GM18858 (cell line): ENCODE results near the gene ELFN2.

Experiments used
- ATAC-seq: cut with Tn5 transposase; IDR thresholded peaks from one replicate; pipeline ENCODE4 v1.9.1; 2021; ENCODE audit not compliant: unreplicated experiment

The ELFN2 gene

GRCh38 chr22:37427711-37428635, 694 bp upstream of the ELFN2 start:
- ATAC-seq, result no peak

DNA sequence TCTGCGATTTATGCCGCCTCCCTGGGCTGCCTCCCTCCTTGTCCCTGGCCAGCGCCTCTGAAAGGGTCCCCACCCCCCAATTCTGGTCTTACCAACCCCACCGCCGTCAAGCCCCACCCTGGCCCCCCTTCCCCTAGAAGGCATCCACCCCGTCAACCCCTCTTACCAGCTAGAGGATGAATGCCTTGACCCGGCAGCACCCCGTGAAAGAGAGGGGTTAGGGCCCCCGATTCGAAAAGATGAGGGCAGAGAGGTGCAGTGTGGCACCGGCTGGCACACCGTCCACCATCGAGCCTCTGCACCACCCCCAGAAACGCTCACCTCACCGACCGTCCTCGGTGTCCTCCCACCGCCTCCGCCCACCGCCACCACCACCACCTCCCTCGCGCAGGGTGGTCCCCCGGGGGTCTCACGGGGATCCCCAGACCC, 559 bp downstream of the ELFN2 start:
- no peak for ATAC-seq

GRCh38 chr22:37425800-37426705, 1.2 kb downstream of the ELFN2 start:
- ATAC-seq, result no peak

GRCh38 chr22:37425369-37425768, 1.9 kb downstream of the ELFN2 start:
- ATAC-seq, result no peak

DNA sequence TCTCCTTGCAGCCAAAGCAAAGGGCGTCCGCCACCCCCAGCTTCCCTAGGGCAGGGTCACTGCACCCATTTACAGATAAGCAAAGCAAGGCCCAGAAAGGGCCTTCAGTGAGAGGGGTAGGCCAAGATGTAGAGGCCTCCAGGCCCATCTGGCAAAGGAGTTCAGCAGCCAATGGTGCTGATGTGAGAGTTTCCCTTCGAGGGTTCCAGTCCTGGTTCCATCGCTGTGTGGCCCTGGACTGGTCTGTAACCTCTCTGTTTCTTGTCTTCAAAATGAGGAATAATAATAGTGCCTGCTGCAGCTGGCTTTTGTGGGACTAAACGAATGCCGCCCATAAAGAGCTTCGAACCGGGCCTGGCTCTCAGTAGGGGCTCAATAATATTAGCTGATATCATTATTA, 4.0 kb downstream of the ELFN2 start:
- no peak for ATAC-seq

DNA sequence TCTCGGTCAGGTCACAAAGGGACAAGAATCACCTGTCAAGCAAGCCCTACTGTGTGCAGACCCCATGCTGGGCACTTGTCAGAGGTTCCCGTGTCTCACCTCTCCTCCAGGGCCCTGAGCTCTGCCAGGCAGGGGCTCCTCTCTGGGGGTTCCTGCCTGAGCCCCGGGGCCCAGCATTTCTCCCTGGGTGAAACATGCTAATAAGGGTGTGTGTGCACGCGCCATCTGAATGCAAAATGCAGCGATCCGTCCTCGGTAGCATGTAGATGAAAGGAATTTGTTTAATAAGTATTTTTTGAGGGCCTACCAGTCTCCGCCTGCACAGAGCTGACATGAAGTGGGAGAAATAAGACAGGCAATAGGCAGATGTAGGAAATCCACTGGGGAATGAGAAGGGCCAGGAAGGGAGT, 5.8 kb downstream of the ELFN2 start:
- ATAC-seq, result no peak

DNA sequence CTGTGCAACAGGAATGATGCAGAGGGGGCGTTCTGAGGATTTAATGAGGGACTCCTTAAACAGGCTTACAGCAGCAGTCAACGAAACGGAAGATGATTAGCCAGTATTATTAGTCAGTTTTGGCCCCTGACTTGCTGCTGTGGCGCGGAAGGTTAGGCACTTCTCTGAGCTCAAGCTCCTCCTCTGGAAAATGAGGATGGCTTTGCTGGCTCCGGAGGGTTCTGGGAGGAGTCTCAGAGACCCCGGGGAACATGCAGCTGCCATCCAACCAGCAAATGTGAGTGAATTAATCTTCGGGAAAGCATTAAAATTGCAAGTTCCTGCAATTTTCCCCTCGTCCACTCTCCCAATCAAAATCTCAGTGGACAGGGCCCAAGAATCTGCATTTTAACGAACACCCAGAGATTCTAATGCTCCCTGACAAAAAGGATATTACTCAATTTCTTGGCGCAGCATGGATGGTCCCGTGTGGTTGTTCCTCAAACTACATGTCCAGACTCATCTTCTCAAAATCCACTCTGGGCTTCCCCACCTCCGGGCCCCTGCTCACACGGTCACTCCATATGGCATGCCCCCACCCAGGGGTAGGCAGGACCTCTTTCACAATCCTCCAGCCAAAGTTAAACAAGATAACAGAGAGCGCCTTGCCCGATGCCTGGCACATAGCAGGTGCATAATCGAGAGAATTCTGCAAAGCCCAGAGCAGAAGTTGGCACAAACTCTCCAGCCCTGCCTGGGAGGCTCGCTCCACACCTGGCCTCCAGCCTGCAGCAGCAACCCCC, 6.4 kb downstream of the ELFN2 start:
- no peak for ATAC-seq

DNA sequence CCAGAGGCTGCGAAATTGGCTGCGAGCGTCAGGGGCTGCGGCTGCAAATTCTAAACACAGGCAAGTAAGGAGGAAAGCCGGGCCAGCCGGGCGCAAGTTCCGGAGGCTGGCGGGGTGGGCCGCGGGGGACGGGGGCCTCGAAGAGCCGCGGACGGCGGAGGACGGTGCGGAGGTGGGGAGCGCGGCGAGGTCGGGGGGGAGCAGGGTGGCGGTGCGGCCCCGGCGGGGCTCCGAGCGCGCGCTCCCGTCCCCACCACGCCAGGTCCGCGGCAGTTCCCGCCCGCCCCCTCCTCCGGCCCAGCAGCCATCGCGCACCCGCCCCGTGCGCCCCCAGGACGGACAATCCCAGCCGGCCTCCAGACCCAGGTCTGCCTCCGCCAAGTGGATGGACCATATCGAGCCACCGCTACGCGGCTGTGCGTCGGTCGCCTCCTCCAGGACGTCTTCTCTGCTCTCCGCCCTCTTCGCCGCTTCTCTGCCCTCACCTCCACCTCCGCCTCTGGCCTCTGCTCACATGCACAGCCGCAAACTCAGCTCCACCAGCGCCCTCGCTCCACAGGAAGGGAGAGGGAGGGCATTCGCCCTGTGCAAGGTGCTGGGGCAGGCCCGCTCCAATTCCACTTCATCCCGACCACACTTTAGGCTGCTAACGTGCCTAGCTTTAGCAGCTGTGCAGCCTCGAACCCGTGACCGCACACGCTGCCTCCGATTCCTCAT, 7.2 kb downstream of the ELFN2 start:
- no peak for ATAC-seq

- no peak for ATAC-seq
Observed at GRCh38 chr22:37419370-37419968, 7.8 kb downstream of the ELFN2 start.

- no peak for ATAC-seq
Observed at GRCh38 chr22:37418627-37419369, 8.5 kb downstream of the ELFN2 start.

GRCh38 chr22:37417677-37418348, 9.5 kb downstream of the ELFN2 start:
- no peak for ATAC-seq

DNA sequence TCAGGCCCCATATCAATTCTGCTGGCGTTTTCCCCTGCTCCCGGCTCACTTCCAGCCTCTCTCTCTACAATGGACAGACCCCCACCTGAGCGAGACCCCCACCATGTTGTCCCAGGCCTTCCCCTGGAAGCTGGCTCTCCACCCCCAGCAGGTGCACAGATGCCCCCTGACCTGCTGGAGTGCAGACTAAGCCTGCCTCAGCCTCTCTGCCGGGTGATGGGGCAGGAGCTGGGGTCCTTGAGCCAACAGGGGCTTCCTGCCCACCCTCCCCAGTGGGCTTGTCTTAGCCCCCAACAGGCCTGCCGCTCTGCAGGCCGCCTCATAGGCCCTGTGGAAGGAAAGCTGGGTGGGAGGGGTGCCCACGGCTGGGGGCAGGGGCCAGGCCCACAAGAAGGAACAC, 10.0 kb downstream of the ELFN2 start:
- ATAC-seq, result no peak

DNA sequence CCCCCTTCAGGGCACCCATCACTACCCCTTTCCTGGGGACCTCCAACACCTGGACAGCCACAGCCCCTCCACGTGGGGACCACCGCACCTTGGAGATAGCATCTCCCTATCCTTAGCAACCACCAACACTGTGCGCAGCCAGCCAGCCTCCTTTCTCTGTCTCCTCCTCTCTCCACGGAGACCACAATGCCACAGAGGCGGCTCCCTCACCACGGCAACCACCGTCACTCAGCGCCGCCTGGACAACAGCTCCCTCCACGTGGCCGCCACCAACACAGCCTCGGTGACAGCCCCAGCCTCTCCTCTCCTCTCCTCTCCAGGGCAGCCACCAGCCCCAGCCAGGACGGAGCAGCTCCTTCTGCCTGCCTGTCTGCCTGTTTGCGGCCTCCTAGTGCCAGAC, 10.5 kb downstream of the ELFN2 start:
- no peak for ATAC-seq

DNA sequence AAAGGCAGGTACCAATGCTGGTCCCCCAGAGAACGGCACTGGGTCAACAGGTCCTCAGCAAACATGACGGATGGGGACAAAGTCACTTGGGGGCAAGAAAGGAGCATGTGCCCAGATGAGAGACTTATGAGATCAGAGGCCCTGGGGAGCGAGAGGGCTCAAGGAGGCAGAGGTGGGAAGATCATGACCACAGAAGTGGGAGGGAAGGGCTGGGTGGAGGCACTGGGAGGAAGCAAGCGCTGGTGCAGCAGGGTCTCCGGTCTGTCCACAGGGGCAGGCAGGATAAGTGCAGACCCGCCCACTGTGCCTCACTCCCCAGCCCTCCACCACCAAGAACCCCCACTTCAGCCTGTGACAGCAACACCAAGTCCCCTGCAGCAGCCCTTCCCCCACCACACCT, 10.9 kb downstream of the ELFN2 start:
- no peak for ATAC-seq

- no peak for ATAC-seq
Observed at GRCh38 chr22:37415210-37415609, 12.1 kb downstream of the ELFN2 start.

- no peak for ATAC-seq
Observed at GRCh38 chr22:37414288-37414687, 13.0 kb downstream of the ELFN2 start.

DNA sequence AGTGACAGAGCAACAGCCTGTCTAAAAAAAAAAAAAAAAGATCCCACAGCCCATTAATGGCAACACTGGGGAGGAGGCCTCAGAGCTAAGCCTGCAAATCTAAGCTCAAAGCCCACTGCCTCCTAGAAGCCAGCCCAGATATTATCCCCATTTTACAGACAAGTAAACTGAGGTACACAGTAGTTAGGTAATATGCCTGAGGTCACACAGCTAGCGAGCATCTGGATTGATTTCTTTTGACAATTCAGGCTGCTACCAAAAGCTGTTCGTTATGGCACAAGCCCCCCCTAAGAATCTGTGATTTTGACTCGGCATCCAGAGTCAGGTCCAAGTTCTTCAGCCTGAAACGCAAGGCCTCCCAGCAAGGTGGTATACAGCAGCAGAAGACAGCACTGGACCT, 13.7 kb downstream of the ELFN2 start:
- no peak for ATAC-seq

DNA sequence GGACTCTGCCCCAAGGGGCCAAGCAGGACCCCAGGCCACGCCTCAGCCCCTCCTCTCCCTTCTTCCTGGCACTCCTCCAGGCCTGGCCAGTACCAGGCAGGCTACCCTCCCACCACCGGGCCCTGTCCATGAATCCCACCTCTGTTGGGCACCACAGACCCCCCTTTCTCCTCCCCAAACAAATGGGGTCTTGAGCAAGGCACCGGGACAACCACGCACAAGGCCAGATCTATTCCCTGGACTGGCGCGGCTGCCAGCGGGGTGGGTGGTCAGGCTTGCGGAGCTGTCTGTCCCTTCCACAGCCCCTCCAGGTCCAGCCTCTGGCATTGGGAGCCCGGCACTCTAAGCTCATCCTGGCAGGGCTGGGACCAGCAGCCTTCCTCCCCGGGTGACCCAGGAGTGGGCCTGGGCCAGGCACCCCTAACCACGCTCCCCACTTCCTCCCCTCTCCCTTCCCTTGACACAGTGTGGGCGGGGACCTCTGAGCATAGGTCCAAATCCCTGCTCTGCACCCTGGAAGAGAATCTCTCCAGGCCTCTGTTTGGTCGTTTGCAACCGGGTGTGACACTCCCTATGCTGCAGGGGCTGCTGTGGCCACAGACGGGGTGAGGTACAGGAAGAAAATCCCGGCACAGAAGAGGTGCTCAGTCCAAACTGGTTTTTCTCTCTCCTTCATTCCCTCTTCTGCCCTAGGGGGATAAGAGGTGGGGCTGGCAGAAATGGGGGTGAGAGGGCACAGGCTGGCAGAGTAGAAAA, 14.6 kb downstream of the ELFN2 start:
- ATAC-seq, result no peak
